Measurements from ENCODE around the gene PIRT. TPM values are rescaled to one million over a fixed set of nuclear protein-coding genes. Genes with fewer than 3 reads are reported as not detected.
A peak's percentile ranks its signal among the peaks of the same experiment; 100 is the strongest.
"Not testable (repeated sequence)": the region's sequence is repeated elsewhere in the genome, so short reads cannot be mapped to it uniquely, and the experiment has no call there.

PIRT gene
- not detected in 2 replicates for total RNA-seq (2014; rRNA removed; shearing (Covaris generic))

- DNase-seq (ENCODE audit: low spot score), result no peak
Measured at GRCh38 chr17:10837921-10838320, at the start of gene PIRT. Gene PIRT (minus strand): TSS chr17:10838087. CDS start chr17:10825645, 12,442 bp downstream.

- DNase-seq (ENCODE audit: low spot score), result no peak
Measured at GRCh38 chr17:10881959-10882358, 44.1 kb upstream of the PIRT start.

- no peak for DNase-seq (ENCODE audit: low spot score)
Measured at GRCh38 chr17:10879190-10879836, 41.4 kb upstream of the PIRT start.

- DNase-seq (ENCODE audit: low spot score), result peak; percentile 9
Measured at GRCh38 chr17:10875984-10876555, 38.2 kb upstream of the PIRT start.

GRCh38 chr17:10875430-10875851, 37.6 kb upstream of the PIRT start:
- DNase-seq (ENCODE audit: low spot score), result no peak

- DNase-seq (ENCODE audit: low spot score), result no peak
Measured at GRCh38 chr17:10871914-10872313, 34.0 kb upstream of the PIRT start.

GRCh38 chr17:10870336-10871050, 32.6 kb upstream of the PIRT start:
- DNase-seq (ENCODE audit: low spot score), result no peak

- DNase-seq (ENCODE audit: low spot score), result not testable (repeated sequence)
Measured at GRCh38 chr17:10868744-10869143, 30.9 kb upstream of the PIRT start.

- no peak for DNase-seq (ENCODE audit: low spot score)
Measured at GRCh38 chr17:10859051-10859450, 21.2 kb upstream of the PIRT start.

GRCh38 chr17:10857976-10858375, 20.1 kb upstream of the PIRT start:
- DNase-seq (ENCODE audit: low spot score), result no peak

GRCh38 chr17:10846636-10847035, 8.7 kb upstream of the PIRT start:
- not testable (repeated sequence) for DNase-seq (ENCODE audit: low spot score)

GRCh38 chr17:10845388-10845751, 7.5 kb upstream of the PIRT start:
- DNase-seq (ENCODE audit: low spot score), result no peak

- DNase-seq (ENCODE audit: low spot score), result peak; percentile 45
Measured at GRCh38 chr17:10844621-10845387, 6.9 kb upstream of the PIRT start.

- no peak for DNase-seq (ENCODE audit: low spot score)
Measured at GRCh38 chr17:10843811-10844210, 5.9 kb upstream of the PIRT start.

- no peak for DNase-seq (ENCODE audit: low spot score)
Measured at GRCh38 chr17:10842658-10843057, 4.8 kb upstream of the PIRT start.

- DNase-seq (ENCODE audit: low spot score), result no peak
Measured at GRCh38 chr17:10838682-10839081, 795 bp upstream of the PIRT start.

GRCh38 chr17:10836966-10837590, 809 bp downstream of the PIRT start:
- no peak for DNase-seq (ENCODE audit: low spot score)

GRCh38 chr17:10836145-10836544, 1.7 kb downstream of the PIRT start:
- no peak for DNase-seq (ENCODE audit: low spot score)

- no peak for DNase-seq (ENCODE audit: low spot score)
Measured at GRCh38 chr17:10831696-10832095, 6.2 kb downstream of the PIRT start.

GRCh38 chr17:10827898-10828552, 9.9 kb downstream of the PIRT start:
- DNase-seq (ENCODE audit: low spot score), result no peak

GRCh38 chr17:10824874-10825273, 13.0 kb downstream of the PIRT start:
- no peak for DNase-seq (ENCODE audit: low spot score)

Data from H4 (cell line).